HG03442 (cell line): ENCODE measurements around the gene ATP8B4.
"Not testable (repeated sequence)": the region's sequence is repeated elsewhere in the genome, so short reads cannot be mapped to it uniquely, and the experiment has no call there.

ENCODE experiments used
- ATAC-seq: cut with Tn5 transposase; IDR thresholded peaks from one replicate; pipeline ENCODE4 v1.9.1; 2021; ENCODE audit warnings: mild to moderate bottlenecking, moderate library complexity; ENCODE audit not compliant: unreplicated experiment

ATP8B4 gene

DNA sequence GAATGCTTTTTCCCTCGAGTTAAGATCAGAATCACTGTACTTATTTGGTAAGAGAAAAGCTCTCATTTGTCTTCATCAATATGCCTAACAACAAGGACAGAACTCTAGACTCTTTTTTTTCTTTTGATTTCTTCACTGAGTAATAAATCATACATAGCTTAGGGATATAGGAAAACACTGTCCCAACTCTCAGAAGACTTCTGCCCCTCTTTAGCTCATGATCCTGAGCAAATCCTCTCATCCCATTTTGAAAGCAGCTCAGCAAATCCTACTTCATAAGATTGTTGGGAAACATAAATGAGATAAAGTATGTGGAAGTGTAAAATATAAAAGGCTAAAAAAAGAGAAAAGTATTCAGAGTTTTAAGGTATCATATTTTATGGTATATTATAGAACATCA lies 141.7 kb downstream of the ATP8B4 start:
- ATAC-seq = no peak

- ATAC-seq = no peak
Measured at GRCh38 chr15:49964551-49964950, 154.5 kb downstream of the ATP8B4 start.

GRCh38 chr15:49964061-49964460 lies 155.0 kb downstream of the ATP8B4 start:
- no peak for ATAC-seq

GRCh38 chr15:49963033-49963772 lies 155.8 kb downstream of the ATP8B4 start:
- not testable (repeated sequence) for ATAC-seq

DNA sequence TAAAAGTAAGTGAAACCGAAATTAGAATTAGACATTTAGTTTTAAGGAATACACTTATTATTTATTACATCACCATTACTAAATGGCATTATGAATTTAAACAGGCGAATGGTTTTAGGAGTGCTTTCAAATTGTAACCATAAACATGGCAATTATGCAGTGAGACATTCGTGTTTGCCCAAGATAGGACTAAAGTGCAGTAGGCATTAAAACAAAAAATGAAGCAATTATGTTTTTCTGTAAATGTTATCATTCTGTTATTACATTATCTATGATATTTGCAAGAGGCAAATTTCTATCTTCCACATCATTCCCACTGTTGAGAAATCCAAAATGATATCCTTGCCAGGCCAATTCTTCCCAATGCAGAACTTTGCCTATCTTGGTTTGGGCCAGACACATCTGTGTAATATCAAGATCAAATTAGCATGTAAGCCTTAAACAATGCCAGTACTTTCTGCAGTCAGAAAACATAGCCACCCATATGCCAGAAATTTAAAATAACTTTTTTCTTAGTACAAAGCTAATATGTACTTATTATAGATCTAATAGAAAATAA lies 156.9 kb downstream of the ATP8B4 start:
- ATAC-seq = no peak

DNA sequence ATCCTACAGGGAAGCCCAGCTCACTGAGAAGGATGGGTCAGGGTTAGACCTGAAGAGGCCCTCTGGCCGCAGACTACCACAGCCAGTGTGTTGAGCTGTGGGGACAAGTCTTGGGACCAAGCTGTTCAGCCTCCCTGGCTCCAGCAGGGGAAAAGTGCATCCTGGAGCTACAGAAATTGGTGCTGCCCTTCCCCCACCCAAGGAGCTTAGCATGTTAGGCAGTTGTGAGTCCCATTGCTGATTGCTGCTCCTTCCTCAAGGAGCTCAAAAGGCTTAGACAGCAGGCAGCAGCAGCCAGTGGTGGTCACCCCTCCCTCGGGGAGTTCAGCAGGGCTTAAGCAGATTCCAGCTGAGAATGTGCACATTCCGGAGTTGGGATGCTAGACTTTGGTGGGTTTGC lies 165.6 kb downstream of the ATP8B4 start:
- ATAC-seq = no peak

- no peak for ATAC-seq
Measured at GRCh38 chr15:49946681-49947080, 172.4 kb downstream of the ATP8B4 start.

DNA sequence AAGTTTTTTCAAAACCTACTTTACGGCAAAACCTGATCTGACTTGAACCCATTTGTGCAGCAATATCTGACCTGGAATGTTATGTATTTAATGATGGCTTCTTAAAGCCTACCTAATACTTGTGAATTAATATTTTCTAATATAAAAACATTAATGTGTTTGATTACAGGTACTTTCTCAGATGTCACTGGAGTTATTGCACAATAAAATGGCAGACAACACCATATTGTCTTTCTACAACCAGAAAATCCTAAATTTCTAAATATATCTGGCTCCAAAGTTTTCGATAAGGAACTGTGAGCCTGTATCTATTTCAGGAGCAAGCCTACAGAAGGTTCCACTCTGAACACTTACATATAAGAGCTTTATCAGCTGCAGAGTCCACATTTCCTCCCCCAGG lies 184.5 kb downstream of the ATP8B4 start:
- ATAC-seq = no peak

DNA sequence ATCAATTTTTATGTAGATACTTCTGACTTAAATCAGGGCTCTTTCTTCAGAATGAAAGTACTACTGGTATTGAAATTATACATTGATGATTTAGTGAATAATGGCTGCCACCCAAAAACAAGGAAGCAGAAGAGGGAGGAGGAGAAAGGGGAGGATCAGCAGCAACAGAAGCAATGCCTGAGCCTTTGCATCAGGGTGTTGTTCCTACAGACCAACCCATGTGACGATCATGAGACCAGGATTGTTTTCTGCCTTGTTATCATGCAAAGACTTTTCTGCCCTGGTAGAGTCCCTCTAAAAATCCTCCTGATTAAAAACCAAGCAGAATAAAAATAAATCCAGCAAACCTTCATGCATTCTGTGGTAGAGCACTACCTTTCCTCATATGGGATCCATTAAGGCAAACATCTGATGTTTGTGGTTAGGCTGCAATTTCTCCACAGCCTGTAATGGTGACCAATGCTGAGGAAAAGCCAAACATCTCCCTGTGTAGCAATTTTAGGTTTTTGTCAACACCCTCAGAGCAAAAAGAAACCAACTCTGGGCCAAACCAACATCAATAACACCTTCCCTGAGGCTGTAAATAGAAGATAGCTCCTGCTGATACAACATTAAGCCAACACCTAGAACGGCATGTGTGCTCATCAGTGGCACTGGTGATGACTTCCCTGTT lies 191.7 kb downstream of the ATP8B4 start:
- no peak for ATAC-seq

GRCh38 chr15:49926740-49927139 lies 192.3 kb downstream of the ATP8B4 start:
- ATAC-seq = no peak

DNA sequence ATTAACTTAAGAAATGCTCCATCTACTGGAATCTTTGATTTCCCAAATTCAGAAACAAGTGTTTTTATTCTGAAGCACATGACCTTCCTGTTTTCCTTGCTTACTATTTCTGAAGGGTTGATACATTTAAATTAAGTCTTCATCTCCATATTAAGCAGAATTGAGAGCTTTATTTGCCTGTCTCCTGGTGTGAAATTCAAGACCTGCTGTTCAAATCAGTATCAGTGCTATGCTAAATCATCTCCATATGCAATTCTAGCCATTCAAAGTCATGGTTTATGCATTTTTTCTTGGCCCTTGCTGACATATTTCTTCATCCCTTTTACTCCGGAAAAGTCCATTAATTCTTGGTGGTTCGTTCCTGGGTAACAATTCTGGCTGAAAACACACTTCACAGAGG lies 195.4 kb downstream of the ATP8B4 start:
- ATAC-seq = no peak

DNA sequence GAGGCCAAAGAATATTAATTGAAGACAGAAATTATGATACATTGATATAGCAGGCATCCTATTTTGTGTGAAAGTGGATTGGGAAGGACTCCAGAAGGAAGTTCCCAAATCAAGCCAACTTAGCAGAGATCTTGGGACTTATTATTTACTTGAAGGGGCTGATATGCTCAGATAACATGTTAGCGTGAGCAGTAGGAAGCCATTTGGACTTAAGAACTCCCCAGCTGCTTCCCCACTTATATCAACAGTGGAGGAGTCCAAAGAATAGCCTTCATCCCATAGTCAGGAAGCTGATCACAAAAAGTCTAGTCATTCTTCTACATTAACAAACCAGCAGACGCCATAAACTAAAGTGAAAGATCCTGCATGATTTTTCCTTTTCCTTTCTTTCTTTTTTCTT lies 200.0 kb downstream of the ATP8B4 start:
- ATAC-seq = no peak

GRCh38 chr15:49918121-49918520 lies 200.9 kb downstream of the ATP8B4 start:
- ATAC-seq = no peak

GRCh38 chr15:49916998-49917397 lies 202.0 kb downstream of the ATP8B4 start:
- ATAC-seq = no peak

GRCh38 chr15:49915822-49916221 lies 203.2 kb downstream of the ATP8B4 start:
- no peak for ATAC-seq

DNA sequence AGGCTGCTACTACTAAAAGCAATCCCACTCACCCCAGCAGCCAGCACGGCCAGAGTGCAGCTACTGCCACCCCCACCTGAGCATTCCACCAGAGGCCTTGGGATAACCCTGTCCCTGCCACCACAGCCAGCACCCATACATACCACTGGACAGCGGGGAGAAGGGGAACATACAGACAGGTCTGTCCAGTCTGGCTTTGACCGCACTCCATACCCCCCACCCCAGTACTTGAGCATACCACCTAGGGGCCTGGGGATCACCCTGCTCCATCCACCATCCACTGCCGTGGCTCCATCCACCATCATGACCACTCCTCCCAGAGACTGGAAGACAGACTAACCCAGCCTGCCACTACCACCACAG lies 210.1 kb downstream of the ATP8B4 start:
- ATAC-seq = no peak

DNA sequence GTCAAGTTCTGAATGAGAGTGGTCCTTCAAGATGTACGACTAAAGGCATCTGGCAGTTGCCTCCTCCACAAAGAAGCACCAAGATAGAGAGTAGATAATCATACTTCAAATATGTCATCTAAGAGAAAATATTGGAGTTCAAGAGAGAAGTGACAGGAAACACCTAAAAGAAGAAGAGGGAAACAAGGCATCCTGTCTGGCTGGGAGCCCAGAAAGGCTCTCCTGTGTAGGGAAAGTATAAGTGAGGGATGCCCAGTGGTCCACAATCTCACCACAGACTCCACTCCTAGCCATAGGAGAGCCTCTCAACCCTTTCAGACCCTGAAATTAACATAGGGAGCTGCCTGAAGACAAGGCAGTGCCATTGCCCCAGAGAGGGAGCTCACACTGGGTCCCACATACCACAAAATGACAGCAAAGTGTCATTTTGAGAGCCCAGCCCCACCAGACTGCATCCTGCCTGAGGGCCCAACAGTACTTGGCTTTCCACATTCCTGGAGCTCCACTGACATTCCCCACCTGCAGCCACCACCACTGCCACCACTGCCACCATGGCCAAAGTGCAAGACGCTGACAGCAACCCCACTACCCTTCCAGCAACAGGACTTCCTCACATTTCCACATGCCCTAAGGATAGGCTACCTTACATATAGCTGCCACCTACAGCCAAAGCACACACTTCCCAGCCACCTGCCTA lies 210.6 kb downstream of the ATP8B4 start:
- ATAC-seq = no peak

GRCh38 chr15:49906966-49907365 lies 212.1 kb downstream of the ATP8B4 start:
- ATAC-seq = no peak

DNA sequence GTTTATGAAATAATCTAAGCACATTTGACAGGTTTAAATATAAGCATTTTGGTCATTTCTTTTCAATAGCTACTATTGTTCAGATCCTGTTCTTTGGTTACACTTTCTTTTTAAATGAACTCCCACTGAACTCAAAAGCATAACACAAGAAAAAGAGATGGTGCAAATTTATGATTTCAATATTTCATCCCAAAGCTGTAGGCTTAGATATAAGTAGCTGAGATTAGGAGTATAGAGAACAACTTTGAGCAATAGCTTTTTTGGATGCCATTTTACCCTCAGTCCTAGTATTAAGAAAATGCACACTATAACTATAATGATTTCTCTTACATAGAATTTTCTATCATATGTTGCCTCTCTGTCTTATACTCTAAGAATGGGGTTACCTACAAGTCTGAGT lies 213.8 kb downstream of the ATP8B4 start:
- ATAC-seq = no peak

DNA sequence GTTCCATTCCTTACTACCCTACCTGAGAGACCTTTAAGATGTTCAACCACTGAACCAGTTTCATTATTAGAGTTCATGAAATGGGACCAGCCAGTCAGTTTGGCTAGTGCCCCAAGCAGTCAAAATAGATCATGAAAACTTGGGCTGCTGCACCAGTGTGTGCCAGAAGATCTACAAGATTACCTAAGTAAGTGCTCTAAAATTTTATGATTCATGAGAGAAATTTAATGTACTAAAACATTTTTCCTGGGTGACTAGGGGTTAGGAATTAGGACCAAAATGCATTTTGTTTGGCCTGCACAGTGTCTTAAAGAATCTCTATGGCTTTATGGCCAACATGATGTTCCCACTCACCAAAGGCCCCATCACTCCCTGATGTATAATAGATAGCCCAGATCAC lies 214.7 kb downstream of the ATP8B4 start:
- no peak for ATAC-seq

DNA sequence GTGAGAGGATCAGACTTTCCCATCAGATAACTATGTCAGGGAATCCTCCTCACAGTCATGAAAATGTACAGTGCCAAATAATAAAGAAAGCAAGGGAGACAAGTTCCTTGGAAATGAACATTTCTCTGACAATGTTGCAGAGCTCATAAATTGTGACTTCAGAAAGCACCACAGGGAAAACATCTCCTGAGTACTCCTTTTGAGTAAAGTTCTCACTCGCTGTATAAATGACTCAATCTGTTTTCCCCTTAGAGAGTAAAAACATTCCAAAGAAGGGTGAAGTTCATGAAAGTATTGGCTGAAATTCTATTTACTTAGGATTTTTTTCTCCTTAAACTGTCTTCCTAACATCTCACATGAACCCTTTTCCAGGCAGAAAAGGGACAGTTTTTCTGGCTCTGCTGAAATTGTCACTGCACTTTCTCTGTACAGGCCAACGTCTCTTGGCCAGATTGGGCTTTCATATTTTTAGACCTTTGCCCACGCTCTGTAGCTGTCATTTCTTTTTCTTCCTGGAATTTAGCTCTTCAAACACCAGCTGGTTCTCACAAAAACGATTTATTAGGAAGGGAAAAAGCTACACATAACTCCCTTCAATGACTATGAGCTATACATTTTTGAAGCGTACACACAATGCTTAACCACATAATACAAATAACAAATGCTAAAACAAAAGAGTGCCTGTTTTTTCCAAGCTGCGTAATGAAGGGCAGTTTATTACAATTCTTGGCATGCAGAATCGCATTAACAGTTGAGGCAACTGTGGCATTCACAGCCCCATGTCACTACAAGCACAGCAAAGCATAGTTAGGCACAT lies 216.1 kb downstream of the ATP8B4 start:
- ATAC-seq = no peak
